KG1 (cell line): ENCODE measurements around the gene C1orf174.

Experiments used
- DNase-seq: peaks from one replicate; lab custom pipeline; 2025; lab: John Stamatoyannopoulos, UW

C1orf174 gene

GRCh38 chr1:3895279-3895950 lies 4.7 kb downstream of the C1orf174 start:
- DNase-seq: no peak

- DNase-seq: no peak
Observed at GRCh38 chr1:3894626-3895278, 5.3 kb downstream of the C1orf174 start.

- DNase-seq: no peak
Observed at GRCh38 chr1:3893190-3893589, 6.9 kb downstream of the C1orf174 start.

GRCh38 chr1:3892748-3893147 lies 7.3 kb downstream of the C1orf174 start:
- no peak for DNase-seq

- DNase-seq: no peak
Observed at GRCh38 chr1:3891329-3891865, 8.7 kb downstream of the C1orf174 start.

GRCh38 chr1:3890389-3891328 lies 9.4 kb downstream of the C1orf174 start:
- DNase-seq: peak; percentile 53

GRCh38 chr1:3889936-3890335 lies 10.1 kb downstream of the C1orf174 start:
- DNase-seq: no peak

- DNase-seq: no peak
Observed at GRCh38 chr1:3888301-3888700, 11.8 kb downstream of the C1orf174 start.

GRCh38 chr1:3886691-3887090 lies 13.4 kb downstream of the C1orf174 start:
- DNase-seq: no peak

- DNase-seq: no peak
Observed at GRCh38 chr1:3886106-3886670, 13.9 kb downstream of the C1orf174 start.

GRCh38 chr1:3885611-3886010 lies 14.5 kb downstream of the C1orf174 start:
- DNase-seq: no peak

- no peak for DNase-seq
Observed at GRCh38 chr1:3884966-3885365, 15.1 kb downstream of the C1orf174 start.

- DNase-seq: no peak
Observed at GRCh38 chr1:3883194-3883925, 16.7 kb downstream of the C1orf174 start.

- peak; percentile 32 for DNase-seq
Observed at GRCh38 chr1:3881193-3881480, 18.9 kb downstream of the C1orf174 start.

- DNase-seq: no peak
Observed at GRCh38 chr1:3880429-3881192, 19.5 kb downstream of the C1orf174 start.

- DNase-seq: no peak
Observed at GRCh38 chr1:3879787-3880428, 20.2 kb downstream of the C1orf174 start.

GRCh38 chr1:3879099-3879498 lies 21.0 kb downstream of the C1orf174 start:
- no peak for DNase-seq

GRCh38 chr1:3876716-3877115 lies 23.4 kb downstream of the C1orf174 start:
- no peak for DNase-seq

GRCh38 chr1:3874736-3875135 lies 25.3 kb downstream of the C1orf174 start:
- DNase-seq: no peak

GRCh38 chr1:3872546-3872945 lies 27.5 kb downstream of the C1orf174 start:
- no peak for DNase-seq
